PC-9 (cell line): ENCODE measurements around the gene RASGRP2. TPM values are rescaled to one million over a fixed set of nuclear protein-coding genes. Genes with fewer than 3 reads are reported as not detected.

ENCODE experiments used
- BruUV-seq: library from RNA; stranded (reverse); fragments of 400-500 nt; replicated peaks from 2 replicates; lab custom pipeline; 2021; lab: Mats Ljungman, UMichigan
- CTCF ChIA-PET: fragments of 300-600 bp; sonication (Branson Sonifier 250); formaldehyde crosslinking; loops from one replicate; lab custom pipeline; 2022; ENCODE audit warnings: antibody characterized with exemption; lab: Charles Lee
- POLR2A ChIA-PET: fragments of 300-600 bp; sonication (Branson Sonifier 250); formaldehyde crosslinking; loops from one replicate; lab custom pipeline; 2022; ENCODE audit warnings: antibody characterized with exemption; ENCODE audit not compliant: unreplicated experiment; lab: Charles Lee
- DNase-seq, 2 experiments: peaks; one replicate each; pipeline versions ENCODE4 v3.0.0 to v3.0.0-alpha.2; 2015 to 2022; ENCODE audit warnings: mixed read lengths in 1 of 2
- H2AFZ ChIP-seq: fragments of 200-600 bp; sonication (generic); 2 replicates; pipeline ENCODE4 v1.8.1; 2017; ENCODE audit warnings: antibody characterized with exemption
- H3F3A ChIP-seq: fragments of 200-600 bp; sonication (generic); 2 replicates; pipeline ENCODE4 v1.8.1; 2017; ENCODE audit warnings: antibody characterized with exemption, mild to moderate bottlenecking, low read depth; ENCODE audit not compliant: insufficient read depth
- H3K27ac ChIP-seq: fragments of 200-600 bp; sonication (generic); 2 replicates; pipeline ENCODE4 v1.6.1; 2016; ENCODE audit warnings: mixed run types
- H3K27me3 ChIP-seq: fragments of 200-600 bp; sonication (generic); 2 replicates; pipeline ENCODE4 v1.6.1; 2016; ENCODE audit warnings: low read depth, mixed run types; ENCODE audit not compliant: insufficient read depth
- H3K36me3 ChIP-seq: fragments of 200-600 bp; sonication (generic); 2 replicates; pipeline ENCODE4 v1.6.1; 2016; ENCODE audit warnings: low read depth, mixed run types
- H3K4me1 ChIP-seq: fragments of 200-600 bp; sonication (generic); replicated peaks from 2 replicates; pipeline ENCODE4 v1.6.1; 2016; ENCODE audit warnings: mixed run types; ENCODE audit not compliant: insufficient read depth
- H3K4me2 ChIP-seq: fragments of 200-600 bp; sonication (generic); 2 replicates; pipeline ENCODE4 v1.6.1; 2017; ENCODE audit warnings: mixed run types
- H3K4me3 ChIP-seq: fragments of 200-600 bp; sonication (generic); 2 replicates; pipeline ENCODE4 v1.6.1; 2016; ENCODE audit warnings: mixed run types
- H3K79me2 ChIP-seq: fragments of 200-600 bp; sonication (generic); 2 replicates; pipeline ENCODE4 v1.6.1; 2017; ENCODE audit warnings: low read depth, mixed run types
- H3K9me2 ChIP-seq: fragments of 200-600 bp; sonication (generic); 2 replicates; pipeline ENCODE4 v1.8.1; 2017; ENCODE audit warnings: mild to moderate bottlenecking; ENCODE audit not compliant: insufficient read depth
- H3K9me3 ChIP-seq: fragments of 200-600 bp; sonication (generic); 2 replicates; pipeline ENCODE4 v1.8.1; 2016; ENCODE audit warnings: low read depth; ENCODE audit not compliant: insufficient read depth
- H4K20me1 ChIP-seq: fragments of 200-600 bp; sonication (generic); 2 replicates; pipeline ENCODE4 v1.8.1; 2017; ENCODE audit not compliant: insufficient read depth
- CTCF ChIP-seq: fragments of 200-600 bp; sonication (generic); conservative IDR thresholded peaks from 2 replicates; pipeline ENCODE4 v1.6.1; 2017; ENCODE audit warnings: mixed run types, antibody characterized with exemption, mild to moderate bottlenecking, moderate library complexity
- EZH2 ChIP-seq: fragments of 200-600 bp; sonication (generic); IDR thresholded peaks from 2 replicates; pipeline ENCODE4 v1.8.0; 2017; ENCODE audit warnings: antibody characterized with exemption, low read depth
- intact Hi-C: fragments of 100-400 bp; cut with micrococcal nuclease; formaldehyde crosslinking; loops from one replicate; pipeline ENCODE4 v1.10.0; 2022; ENCODE audit not compliant: unreplicated experiment
- total RNA-seq: library from RNA; stranded (reverse); gene quantifications from 2 replicates; pipeline ENCODE4 v1.2.3, GENCODE V29; 2021

Gene RASGRP2
- total RNA-seq, 1 experiment from 2014 or later, result 1.0 TPM

GRCh38 chr11:64722141-64723065 lies 21.5 kb downstream of the RASGRP2 start:
- CTCF ChIA-PET, result no interaction called here
- Histone ChIP-seq H3K9me2 (no peaks in the 10 kb centered on the region), H3K27ac (no peak overlapping the region), H3K4me3 (no peak overlapping the region), H3K36me3 (no peaks in the 10 kb centered on the region), H3K79me2 (no peaks in the 10 kb centered on the region), H3K4me2 (no peak overlapping the region), H3K27me3 (peaks cover 86% of the 10 kb centered on the region), H2AFZ (no peak overlapping the region), H3K9me3 (no peaks in the 10 kb centered on the region), H3F3A (no peaks in the 10 kb centered on the region), H4K20me1 (no peaks in the 10 kb centered on the region), H3K4me1 (peaks cover 6% of the 10 kb centered on the region; the same call in 1 of the 2 replicates)
- POLR2A ChIA-PET, result no interaction called here
- BruUV-seq, result no TSS peak
- DNase-seq, result no peak
- intact Hi-C loops, result no loop called here
- TF ChIP-seq CTCF, result no peak
- no peak for TF ChIP-seq EZH2

GRCh38 chr11:64721359-64721699 lies 22.6 kb downstream of the RASGRP2 start:
- TF ChIP-seq EZH2 (no peak), CTCF (no peak)
- BruUV-seq, result no TSS peak
- Histone ChIP-seq H3K9me2 (no peaks in the 10 kb centered on the region), H3K36me3 (no peaks in the 10 kb centered on the region), H2AFZ (no peak overlapping the region), H3K27ac (no peak overlapping the region), H3K9me3 (no peaks in the 10 kb centered on the region), H3K79me2 (no peaks in the 10 kb centered on the region), H4K20me1 (no peaks in the 10 kb centered on the region), H3K4me1 (peaks cover 6% of the 10 kb centered on the region; the same call in 1 of the 2 replicates), H3F3A (no peaks in the 10 kb centered on the region), H3K4me3 (no peak overlapping the region), H3K27me3 (peaks cover 86% of the 10 kb centered on the region), H3K4me2 (no peak overlapping the region)
- ChIA-PET POLR2A (no interaction called here), CTCF (no interaction called here)
- intact Hi-C loops, result no loop called here
- no peak for DNase-seq

- Histone ChIP-seq H3K27ac (no peak overlapping the region), H2AFZ (no peak overlapping the region), H3F3A (no peaks in the 10 kb centered on the region), H3K9me3 (no peaks in the 10 kb centered on the region), H3K27me3 (peaks cover 86% of the 10 kb centered on the region), H3K4me1 (peaks cover 6% of the 10 kb centered on the region; the same call in 1 of the 2 replicates), H3K4me2 (no peak overlapping the region), H3K4me3 (no peak overlapping the region), H3K9me2 (no peaks in the 10 kb centered on the region), H3K79me2 (no peaks in the 10 kb centered on the region), H4K20me1 (no peaks in the 10 kb centered on the region), H3K36me3 (no peaks in the 10 kb centered on the region)
- BruUV-seq, result no TSS peak
- POLR2A ChIA-PET, result no interaction called here
- DNase-seq, result no peak
- intact Hi-C loops, result no loop called here
- CTCF ChIA-PET, result no interaction called here
- TF ChIP-seq EZH2, result no peak
- no peak for TF ChIP-seq CTCF
Observed at GRCh38 chr11:64720640-64721358, 23.1 kb downstream of the RASGRP2 start.
